ENCODE data around the gene NDST4. TPM values are rescaled to one million over a fixed set of nuclear protein-coding genes. Genes with fewer than 3 reads are reported as not detected.

Gene NDST4
- total RNA-seq, 1 donor from 2014 or later, result not detected

DNA sequence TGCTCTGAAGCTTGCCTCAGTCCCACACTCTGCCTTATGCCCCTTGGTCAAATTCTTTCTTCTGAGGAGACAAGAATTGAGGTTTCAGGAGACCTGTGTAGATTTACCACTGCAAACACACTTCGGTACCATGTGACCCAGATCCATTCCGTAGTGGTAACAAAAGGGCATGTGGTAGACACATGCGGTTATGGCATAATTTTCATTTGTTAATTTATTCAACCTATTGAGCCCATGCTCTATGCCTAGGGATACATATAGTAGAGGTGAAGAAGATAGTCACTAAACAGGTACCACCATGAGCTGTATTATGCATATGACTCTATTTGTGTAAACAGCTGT, 190.9 kb downstream of the NDST4 start:
- ATAC-seq (no peak), DNase-seq (no peak)
- intact Hi-C loops (cut with micrococcal nuclease), result no loop called here

- DNase-seq, result no peak
- intact Hi-C loops (cut with micrococcal nuclease), result no loop called here
- ATAC-seq, result no peak
Observed at GRCh38 chr4:114921790-114922591, 191.4 kb downstream of the NDST4 start.

- ATAC-seq, result no peak
- intact Hi-C loops (cut with micrococcal nuclease), result no loop called here
- DNase-seq, result no peak
Observed at GRCh38 chr4:114921191-114921590, 192.2 kb downstream of the NDST4 start.

DNA sequence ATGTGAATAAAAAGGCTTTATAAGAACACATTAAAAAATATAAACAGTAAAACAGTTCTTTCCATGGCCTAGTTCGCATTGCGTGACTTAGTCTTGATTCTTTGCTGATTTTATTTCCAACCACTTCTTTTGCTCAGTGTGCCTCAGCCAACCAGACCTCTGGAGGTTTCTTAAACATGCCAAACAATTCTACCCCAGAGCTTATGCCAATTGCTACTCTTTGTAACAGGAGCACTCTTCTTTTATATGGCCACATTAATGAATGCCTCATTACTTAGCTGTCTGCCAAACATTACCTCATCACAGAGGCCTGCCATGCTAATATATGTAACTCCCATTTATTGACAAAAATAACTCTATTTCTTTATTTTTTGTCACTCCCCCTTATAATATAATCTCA, 202.3 kb downstream of the NDST4 start:
- no peak for DNase-seq
- ATAC-seq, result no peak
- intact Hi-C loops (cut with micrococcal nuclease), result no loop called here

GRCh38 chr4:114907568-114907967, 205.9 kb downstream of the NDST4 start:
- DNase-seq (no peak), ATAC-seq (no peak)
- intact Hi-C loops (cut with micrococcal nuclease), result no loop called here

GRCh38 chr4:114905017-114905416, 208.4 kb downstream of the NDST4 start:
- DNase-seq, result no peak
- no peak for ATAC-seq
- intact Hi-C loops (cut with micrococcal nuclease), result no loop called here

DNA sequence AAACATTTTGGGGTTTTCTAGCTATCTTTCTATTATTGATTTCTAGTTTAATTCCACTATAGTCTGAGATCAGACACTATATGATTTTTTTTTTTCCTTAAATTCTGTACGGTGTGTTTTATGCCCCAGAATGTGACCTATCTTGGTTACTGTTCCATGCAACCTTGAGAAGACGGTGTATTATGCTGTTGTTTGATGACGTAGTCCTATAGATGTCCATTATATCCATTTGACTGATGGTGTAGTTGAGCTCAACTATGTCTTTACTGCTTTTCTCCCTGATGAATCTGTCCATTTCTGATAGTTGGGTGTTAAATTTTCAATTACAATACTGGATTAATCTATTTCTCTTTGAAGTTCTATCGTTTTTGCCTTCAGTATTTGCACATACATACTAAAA, 212.5 kb downstream of the NDST4 start:
- DNase-seq (no peak), ATAC-seq (no peak)
- intact Hi-C loops (cut with micrococcal nuclease), result no loop called here

DNA sequence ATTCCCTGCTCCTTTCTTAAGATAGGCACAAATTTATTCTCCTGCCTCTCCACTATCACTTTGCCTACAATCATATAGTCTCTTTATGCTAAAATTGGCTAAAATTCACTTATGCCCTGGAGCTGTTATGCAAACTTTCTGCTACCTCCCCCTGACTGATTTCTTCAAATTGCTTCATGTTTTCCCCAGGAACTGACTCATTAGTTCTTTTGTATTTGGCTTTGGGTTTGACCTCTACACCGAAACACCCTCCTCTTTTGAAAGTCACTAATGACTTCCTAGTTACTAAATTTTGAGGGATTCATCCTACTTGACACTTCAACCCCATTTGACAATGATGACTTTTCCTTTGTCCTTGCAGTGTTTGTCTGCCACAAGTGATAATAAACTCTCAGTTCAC, 222.6 kb downstream of the NDST4 start:
- intact Hi-C loops (cut with micrococcal nuclease), result no loop called here
- no peak for DNase-seq
- no peak for ATAC-seq

- no peak for ATAC-seq
- DNase-seq, result no peak
- intact Hi-C loops (cut with micrococcal nuclease), result no loop called here
Observed at GRCh38 chr4:114886761-114887160, 226.7 kb downstream of the NDST4 start.

DNA sequence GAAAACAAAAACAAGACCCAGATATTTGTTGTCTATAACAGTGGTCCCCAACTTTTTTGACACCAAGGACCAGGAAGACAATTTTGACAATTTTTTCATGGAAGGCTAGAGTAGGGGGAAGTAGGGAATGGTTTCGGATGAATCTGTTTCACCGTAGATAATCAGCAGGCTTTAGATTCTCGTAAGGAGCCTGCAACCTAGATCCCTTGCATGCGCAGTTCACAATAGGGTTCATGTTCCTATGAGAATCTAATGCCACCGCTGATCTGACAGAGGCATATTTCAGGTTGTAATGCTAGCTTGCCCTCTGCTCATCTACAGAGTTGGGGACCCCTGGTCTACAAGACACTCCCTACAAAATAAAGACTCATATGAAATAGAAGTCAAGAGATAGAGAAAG, 229.8 kb downstream of the NDST4 start:
- ATAC-seq (no peak), DNase-seq (no peak)
- intact Hi-C loops (cut with micrococcal nuclease), result no loop called here

GRCh38 chr4:114879916-114880669, 233.3 kb downstream of the NDST4 start:
- intact Hi-C loops (cut with micrococcal nuclease), result no loop called here
- ATAC-seq (no peak), DNase-seq (no peak)

DNA sequence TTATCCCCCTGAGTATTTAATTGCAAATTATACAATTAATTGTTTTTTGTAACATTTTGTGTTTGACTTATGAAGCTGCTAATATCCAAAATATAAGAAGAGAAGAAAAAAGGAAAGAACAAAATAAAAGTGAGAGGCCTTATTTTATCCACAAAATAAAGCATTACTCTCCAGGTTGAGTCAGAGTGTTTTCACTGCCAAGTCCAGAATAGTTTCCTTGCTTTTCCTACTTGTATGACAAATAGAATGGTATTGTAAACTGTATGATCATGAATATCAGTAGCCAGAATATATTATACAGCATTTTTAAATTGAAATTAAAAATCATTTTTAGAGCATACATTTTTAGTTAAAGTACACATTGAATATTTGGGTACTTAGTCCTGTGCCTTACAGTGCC, 237.8 kb downstream of the NDST4 start:
- DNase-seq, result no peak
- intact Hi-C loops (cut with micrococcal nuclease), result no loop called here
- no peak for ATAC-seq

DNA sequence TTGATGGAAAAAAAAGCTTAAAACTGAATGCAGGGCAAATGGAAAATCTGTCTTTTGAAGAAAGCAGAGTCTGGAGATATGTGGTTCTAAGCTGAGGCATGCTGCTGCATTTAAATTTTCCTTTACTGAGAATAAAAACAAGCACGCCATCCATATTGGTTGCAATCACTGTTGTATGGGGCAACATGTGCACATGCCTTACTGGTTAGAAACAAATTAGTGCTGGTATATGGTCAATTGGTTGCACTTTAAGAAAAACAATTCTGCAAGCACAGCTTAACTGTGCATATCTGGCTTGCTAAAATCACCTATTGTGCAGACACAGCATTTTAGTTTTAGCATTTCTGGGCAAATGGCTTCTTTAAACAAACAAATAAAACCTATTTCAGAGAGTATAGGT, 239.1 kb downstream of the NDST4 start:
- intact Hi-C loops (cut with micrococcal nuclease), result no loop called here
- DNase-seq (no peak), ATAC-seq (no peak)

DNA sequence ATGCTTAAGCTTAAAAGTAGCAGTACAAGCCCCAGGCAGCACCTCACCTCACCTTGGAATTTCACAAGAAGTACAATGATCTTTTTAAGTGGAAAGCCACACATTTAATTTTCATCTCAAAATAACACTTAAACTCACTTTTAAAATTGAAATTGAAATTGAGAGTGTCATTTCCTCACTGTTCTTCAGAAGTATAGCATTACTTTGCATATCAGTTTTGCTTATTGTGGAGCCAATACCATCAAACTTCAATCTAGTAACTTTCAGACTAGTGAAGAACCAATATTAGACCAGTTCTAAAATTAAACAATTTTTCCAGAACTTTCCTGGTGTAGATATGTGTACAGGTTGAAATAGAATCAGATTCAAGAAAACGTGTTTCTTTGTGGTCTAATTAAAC, 242.4 kb downstream of the NDST4 start:
- no peak for DNase-seq
- no peak for ATAC-seq
- intact Hi-C loops (cut with micrococcal nuclease), result no loop called here

DNA sequence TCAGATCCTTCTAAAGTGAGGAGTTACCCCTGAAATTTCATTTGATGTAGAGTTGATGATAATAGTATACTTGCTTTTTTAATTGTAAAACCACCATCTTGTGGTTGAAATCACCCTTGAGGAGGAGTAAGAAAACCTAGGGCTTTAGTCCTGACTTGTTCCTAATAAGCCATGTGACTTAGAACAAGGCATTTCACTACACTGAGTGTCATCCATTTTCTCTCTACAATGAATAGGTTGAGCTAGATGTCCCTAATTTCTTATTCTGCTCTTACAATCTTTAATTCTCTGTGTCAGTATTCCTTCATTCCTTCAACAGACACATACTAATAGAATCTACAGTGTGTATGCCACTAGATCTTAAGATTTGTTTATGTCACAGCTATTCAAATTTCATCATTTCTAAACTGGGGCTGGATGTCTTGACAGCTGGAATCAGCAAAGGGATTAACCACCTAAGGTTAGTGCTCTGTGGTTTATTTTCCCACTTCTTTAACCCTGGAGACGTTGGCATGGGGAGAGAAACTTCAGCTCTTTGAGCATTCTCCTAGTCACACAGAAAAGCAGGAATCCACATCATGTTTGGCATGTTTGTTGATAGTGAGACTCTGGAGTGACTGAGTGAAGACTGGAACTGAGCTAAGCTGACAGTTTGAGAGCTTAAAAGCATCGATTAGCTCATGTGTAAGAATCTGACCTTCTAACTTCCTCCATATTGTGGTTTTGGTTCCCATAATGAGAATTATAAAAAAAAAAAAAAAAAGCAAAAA, 246.3 kb downstream of the NDST4 start:
- DNase-seq (no peak), ATAC-seq (no peak)
- intact Hi-C loops (cut with micrococcal nuclease), result no loop called here

GRCh38 chr4:114864060-114864459, 249.4 kb downstream of the NDST4 start:
- no peak for ATAC-seq
- intact Hi-C loops (cut with micrococcal nuclease), result no loop called here
- no peak for DNase-seq

GRCh38 chr4:114860786-114861185, 252.6 kb downstream of the NDST4 start:
- ATAC-seq (no peak), DNase-seq (no peak)
- intact Hi-C loops (cut with micrococcal nuclease), result no loop called here

- intact Hi-C loops (cut with micrococcal nuclease), result no loop called here
- no peak for ATAC-seq
Observed at GRCh38 chr4:114857831-114858230, 255.6 kb downstream of the NDST4 start.

GRCh38 chr4:114839986-114840385, 273.4 kb downstream of the NDST4 start:
- ATAC-seq (no peak), DNase-seq (no peak)
- intact Hi-C loops (cut with micrococcal nuclease), result no loop called here

More at GRCh38 chr4:114857831-114858230, 255.6 kb downstream of the NDST4 start:
- DNase-seq, result no peak

- DNase-seq, result no peak
- intact Hi-C loops (cut with micrococcal nuclease), result no loop called here
- no peak for ATAC-seq
Observed at GRCh38 chr4:114830628-114831027, 282.8 kb downstream of the NDST4 start.

Measured in left ventricle myocardium superior (tissue), 1 donor.